NCI-H510A (cell line): ENCODE measurements around the gene CDIP1.
A peak's percentile ranks its signal among the peaks of the same experiment; 100 is the strongest.

Experiments used
- DNase-seq: peaks from one replicate; lab custom pipeline; 2025; lab: John Stamatoyannopoulos, UW

CDIP1 gene

GRCh38 chr16:4514606-4515005, 24.0 kb downstream of the CDIP1 start:
- no peak for DNase-seq

- no peak for DNase-seq
These were observed 24.7 kb downstream of the CDIP1 start for GRCh38 chr16:4513881-4514280.

- DNase-seq: no peak
These were observed 25.3 kb downstream of the CDIP1 start for GRCh38 chr16:4513086-4513860.

- no peak for DNase-seq
These were observed 26.1 kb downstream of the CDIP1 start for GRCh38 chr16:4512473-4512872.

- DNase-seq: no peak
These were observed 27.0 kb downstream of the CDIP1 start for GRCh38 chr16:4511441-4512082.

DNA sequence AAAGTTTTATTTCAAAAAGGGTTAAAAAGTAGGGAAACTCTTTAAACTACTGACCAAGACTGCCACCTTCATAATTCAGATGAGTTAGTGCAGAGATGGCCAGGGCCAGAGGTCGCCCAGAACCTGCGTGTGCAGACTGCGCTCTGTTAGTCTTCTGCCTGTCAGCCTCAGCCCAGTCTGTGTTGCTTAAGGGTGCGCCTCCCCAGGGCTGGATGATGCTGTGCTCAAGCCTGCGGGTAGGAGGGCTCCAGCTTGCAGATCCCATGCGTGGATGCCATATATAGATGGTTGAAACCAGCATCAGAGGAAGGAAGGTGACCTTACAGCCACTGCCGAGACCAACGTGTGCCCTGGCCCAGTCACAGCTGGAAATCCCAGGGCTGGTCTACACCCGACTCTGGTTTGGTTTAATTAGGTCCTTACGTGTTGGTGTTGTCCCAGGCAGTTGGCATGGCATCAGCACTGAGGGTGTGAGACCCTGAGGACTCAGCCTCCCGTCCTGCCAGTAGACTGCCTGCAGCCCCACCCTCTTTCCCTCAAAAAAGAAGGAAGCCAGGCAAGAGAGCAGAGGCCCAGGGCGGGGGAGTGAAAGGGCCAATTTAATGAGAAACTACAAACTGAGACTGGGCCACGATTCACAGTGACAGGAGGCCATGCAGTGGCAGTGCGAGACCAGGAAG, 27.7 kb downstream of the CDIP1 start:
- no peak for DNase-seq

DNA sequence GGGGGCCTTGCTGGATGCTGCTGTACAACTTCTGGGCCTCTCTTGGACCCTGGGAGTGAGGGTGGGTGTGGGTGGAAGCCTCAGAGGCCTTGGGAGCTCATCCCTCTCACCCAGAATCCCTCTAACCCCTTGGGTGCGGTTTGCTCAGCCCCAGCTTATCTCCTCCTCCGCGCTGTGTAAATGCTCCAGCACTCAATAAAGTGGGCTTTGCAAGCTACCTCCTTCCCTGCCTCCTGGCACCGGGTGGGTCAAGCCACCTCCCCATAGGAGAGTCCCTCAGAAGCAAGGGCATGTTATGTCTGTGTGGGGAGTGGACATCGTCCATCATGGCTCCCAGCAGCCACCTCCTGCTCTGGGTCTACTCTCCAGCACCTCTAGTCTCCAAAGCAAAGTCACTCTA, 28.4 kb downstream of the CDIP1 start:
- no peak for DNase-seq

DNA sequence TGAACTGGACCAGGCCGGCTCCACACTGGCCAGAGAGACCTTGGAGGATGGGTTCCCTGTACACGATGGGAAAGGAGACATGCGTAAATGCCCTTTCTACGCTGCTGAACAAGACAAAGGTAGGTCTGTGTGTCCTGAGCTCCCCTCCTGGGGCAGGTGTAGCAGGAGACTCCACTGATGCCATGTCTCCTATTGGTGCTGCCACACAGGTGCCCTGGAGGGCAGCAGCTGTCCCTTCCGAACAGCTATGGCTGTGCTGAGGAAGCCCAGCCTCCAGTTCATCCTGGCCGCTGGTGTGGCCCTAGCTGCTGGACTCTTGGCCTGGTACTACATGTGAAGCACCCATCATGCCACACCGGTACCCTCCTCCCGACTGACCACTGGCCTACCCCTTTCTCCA, 29.2 kb downstream of the CDIP1 start:
- DNase-seq: no peak

DNA sequence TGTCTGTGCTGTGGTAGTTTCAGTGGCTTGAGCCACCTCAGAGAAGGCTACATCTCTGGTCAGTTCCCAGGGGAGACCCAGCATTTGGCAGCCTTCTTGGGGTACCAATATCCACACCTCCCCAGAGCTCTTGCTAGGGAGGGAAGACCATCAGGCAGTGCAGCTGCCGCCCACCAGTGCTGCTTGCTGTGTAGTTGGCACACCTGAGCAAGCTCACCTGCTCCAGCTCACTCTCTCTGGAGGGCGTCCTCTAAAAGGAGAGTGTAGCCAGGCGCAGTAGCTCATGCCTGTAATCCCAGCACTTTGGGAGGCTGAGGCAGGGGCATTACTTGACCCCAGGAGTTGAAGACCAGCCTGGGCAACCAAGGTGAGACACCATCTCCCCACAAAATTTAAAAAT, 29.8 kb downstream of the CDIP1 start:
- DNase-seq: no peak

- DNase-seq: peak; percentile 71
These were observed 30.8 kb downstream of the CDIP1 start for GRCh38 chr16:4507588-4508345.

- DNase-seq: no peak
These were observed 32.1 kb downstream of the CDIP1 start for GRCh38 chr16:4506450-4506849.

DNA sequence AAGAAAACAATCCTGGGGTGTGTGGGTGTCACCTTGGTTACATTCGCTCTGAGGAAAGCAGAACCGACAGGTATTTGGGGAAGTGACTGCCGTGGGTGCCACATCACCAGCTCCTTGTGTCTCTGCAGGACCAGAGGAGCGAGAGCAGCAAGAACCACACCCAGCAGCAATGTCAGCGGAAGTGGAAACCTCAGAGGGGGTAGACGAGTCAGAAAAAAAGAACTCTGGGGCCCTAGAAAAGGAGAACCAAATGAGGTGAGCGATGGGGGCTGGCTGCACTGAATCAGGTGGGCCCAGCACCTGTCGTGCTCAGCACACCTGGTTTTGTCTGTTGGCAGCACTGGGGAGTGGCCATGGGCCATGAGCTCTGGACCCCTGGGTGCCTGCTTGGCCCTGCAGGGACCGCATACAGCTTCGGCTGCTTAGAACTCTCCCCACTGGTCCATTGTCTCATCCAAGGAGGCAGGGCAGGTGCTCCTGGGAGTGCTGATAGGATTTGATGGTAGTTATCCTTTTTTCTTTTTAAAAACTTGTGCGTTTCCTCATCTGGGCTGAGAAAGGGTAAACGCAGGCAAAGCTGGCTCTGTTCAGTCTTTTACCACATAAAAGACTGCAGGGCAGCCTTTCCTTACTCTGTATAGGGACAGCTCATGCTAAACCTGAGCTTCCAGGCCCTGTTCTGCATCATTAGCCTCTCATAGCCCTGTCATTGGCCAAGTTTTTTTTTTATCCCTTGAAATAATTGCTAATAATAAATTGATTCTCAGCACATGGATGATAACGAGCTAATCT, 33.0 kb downstream of the CDIP1 start:
- no peak for DNase-seq

- no peak for DNase-seq
These were observed 37.5 kb downstream of the CDIP1 start for GRCh38 chr16:4501071-4501478.

GRCh38 chr16:4500272-4500671, 38.3 kb downstream of the CDIP1 start:
- DNase-seq: no peak

GRCh38 chr16:4499196-4499555, 39.4 kb downstream of the CDIP1 start:
- DNase-seq: no peak

- DNase-seq: no peak
These were observed 39.9 kb downstream of the CDIP1 start for GRCh38 chr16:4498546-4499195.

DNA sequence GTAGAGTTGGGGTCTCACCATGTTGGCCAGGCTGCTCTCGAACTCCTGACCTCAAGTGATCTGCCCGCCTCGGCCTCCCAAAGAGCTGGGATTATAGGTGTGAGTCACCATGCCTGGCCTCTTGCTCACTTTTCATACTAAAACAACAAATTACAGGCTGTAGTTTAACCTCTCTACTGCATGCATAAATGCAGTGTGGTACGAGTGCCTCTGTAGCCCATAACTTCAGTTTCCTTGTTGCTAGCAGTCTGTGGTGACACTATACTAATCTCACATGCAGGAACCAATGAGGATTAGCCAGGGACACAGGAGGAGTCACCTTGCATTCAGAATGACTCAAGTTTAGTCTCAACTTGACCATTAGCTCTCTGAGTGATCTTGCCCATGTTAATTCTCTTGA, 42.3 kb downstream of the CDIP1 start:
- no peak for DNase-seq

- no peak for DNase-seq
These were observed 42.8 kb downstream of the CDIP1 start for GRCh38 chr16:4495766-4496165.

DNA sequence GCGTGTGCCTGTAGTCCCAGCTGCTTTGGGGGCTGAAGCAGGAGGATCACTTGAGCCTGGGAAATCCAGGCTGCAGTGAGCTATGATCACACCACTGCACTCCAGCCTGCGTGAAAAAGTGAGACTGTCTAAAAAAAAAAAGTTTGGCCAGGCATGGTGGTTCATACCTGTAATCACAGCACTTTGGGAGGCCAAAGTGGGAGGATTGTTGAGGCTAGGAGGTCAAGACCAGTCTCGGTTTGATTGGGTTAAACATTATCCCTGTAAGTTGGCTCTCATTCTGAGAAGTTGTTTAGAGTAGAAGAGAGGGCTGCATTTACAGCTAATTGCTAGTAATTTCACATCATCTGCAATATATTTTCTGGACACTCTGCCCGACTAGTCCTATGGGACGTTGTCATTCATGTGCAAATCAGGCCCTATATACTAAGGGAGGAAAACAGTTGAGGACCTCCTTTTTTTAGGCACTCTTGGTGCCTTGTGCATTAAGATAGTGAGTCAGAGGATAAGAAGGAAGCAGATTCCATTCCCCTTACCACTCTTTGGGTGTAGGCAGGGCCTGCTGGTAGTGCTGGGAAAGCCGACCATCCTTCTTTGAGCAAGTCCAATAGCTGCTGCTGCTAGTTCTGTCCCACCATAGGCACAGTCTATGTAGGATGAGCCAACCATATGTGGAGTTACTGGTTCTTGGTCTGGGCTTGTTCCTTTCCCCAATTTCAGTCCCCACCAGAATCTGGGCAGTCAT, 43.7 kb downstream of the CDIP1 start:
- no peak for DNase-seq

- no peak for DNase-seq
These were observed 46.7 kb downstream of the CDIP1 start for GRCh38 chr16:4491898-4492297.

GRCh38 chr16:4489030-4489429, 49.5 kb downstream of the CDIP1 start:
- DNase-seq: no peak
